Astrocyte (in vitro differentiated cells and primary cell): ENCODE measurements around the gene TOR2A. TPM values are rescaled to one million over a fixed set of nuclear protein-coding genes. Genes with fewer than 3 reads are reported as not detected.
"Not testable (repeated sequence)": the region's sequence is repeated elsewhere in the genome, so short reads cannot be mapped to it uniquely, and the experiment has no call there.

Source experiments
- DNase-seq: peaks from one replicate; pipeline ENCODE4 v3.0.0-alpha.2; 2010; ENCODE audit warnings: low read depth
- FAIRE-seq: peaks from 2 replicates; lab custom pipeline; 2011; peaks lifted over from hg19 to GRCh38; lab: Jason Lieb, UNC
- H2AFZ ChIP-seq: 2 replicates; pipeline ENCODE4 v1.6.0; 2012; ENCODE audit warnings: low read depth, low read length, inconsistent platforms
- H3K27ac ChIP-seq: 2 replicates; pipeline ENCODE4 v1.5.1; 2011; ENCODE audit warnings: low read depth, low read length, inconsistent platforms
- H3K27me3 ChIP-seq: 2 replicates; pipeline ENCODE4 v1.6.0; 2011; ENCODE audit warnings: low read length, inconsistent platforms; ENCODE audit not compliant: insufficient read depth
- H3K36me3 ChIP-seq: 2 replicates; pipeline ENCODE4 v1.5.1; 2011; ENCODE audit warnings: low read length, inconsistent platforms; ENCODE audit not compliant: insufficient read depth
- H3K4me1 ChIP-seq: 2 replicates; pipeline ENCODE4 v1.5.1; 2011; ENCODE audit warnings: low read length, inconsistent platforms; ENCODE audit not compliant: insufficient read depth
- H3K4me2 ChIP-seq: 2 replicates; pipeline ENCODE4 v1.6.0; 2012; ENCODE audit warnings: low read length, inconsistent platforms
- H3K4me3 ChIP-seq: 2 replicates; pipeline ENCODE4 v1.5.1; 2011; ENCODE audit warnings: low read depth, mild to moderate bottlenecking, low read length, inconsistent platforms; ENCODE audit not compliant: insufficient read depth
- H3K79me2 ChIP-seq: 2 replicates; pipeline ENCODE4 v1.6.0; 2012; ENCODE audit warnings: mild to moderate bottlenecking, low read length, inconsistent platforms; ENCODE audit not compliant: insufficient read depth
- H3K9ac ChIP-seq: 2 replicates; pipeline ENCODE4 v1.6.0; 2012; ENCODE audit warnings: mild to moderate bottlenecking, low read length, inconsistent platforms
- H3K9me3 ChIP-seq: 2 replicates; pipeline ENCODE4 v1.5.1; 2012; ENCODE audit warnings: low read depth, mild to moderate bottlenecking, low read length, inconsistent platforms; ENCODE audit not compliant: insufficient read depth
- H4K20me1 ChIP-seq: 2 replicates; pipeline ENCODE4 v1.6.0; 2012; ENCODE audit warnings: low read length, inconsistent platforms; ENCODE audit not compliant: insufficient read depth
- H3K27ac Mint-ChIP-seq: one replicate; pipeline ENCODE4 v1.8.0; 2021; ENCODE audit warnings: mild to moderate bottlenecking, mixed read lengths; ENCODE audit not compliant: unreplicated experiment
- H3K27me3 Mint-ChIP-seq: one replicate; pipeline ENCODE4 v1.8.0; 2021; ENCODE audit warnings: low read depth, mixed read lengths; ENCODE audit not compliant: unreplicated experiment
- H3K36me3 Mint-ChIP-seq: one replicate; pipeline ENCODE4 v1.8.0; 2021; ENCODE audit warnings: low read depth, mixed read lengths; ENCODE audit not compliant: unreplicated experiment
- H3K4me1 Mint-ChIP-seq: one replicate; pipeline ENCODE4 v1.8.0; 2021; ENCODE audit warnings: low read depth, mixed read lengths; ENCODE audit not compliant: unreplicated experiment
- H3K4me3 Mint-ChIP-seq: one replicate; pipeline ENCODE4 v1.8.0; 2021; ENCODE audit warnings: mild to moderate bottlenecking, moderate library complexity, mixed read lengths; ENCODE audit not compliant: unreplicated experiment
- H3K9me3 Mint-ChIP-seq: one replicate; pipeline ENCODE4 v1.8.0; 2021; ENCODE audit warnings: mild to moderate bottlenecking, mixed read lengths; ENCODE audit not compliant: unreplicated experiment
- EZH2 ChIP-seq: IDR thresholded peaks from 2 replicates; pipeline ENCODE4 v1.6.1; 2012; ENCODE audit warnings: mild to moderate bottlenecking, low read length, inconsistent platforms; ENCODE audit not compliant: insufficient read depth
- total RNA-seq: library from RNA; stranded (reverse); gene quantifications from 2 replicates; pipeline ENCODE4 v1.2.1, GENCODE V29; 2021
- TF ChIP-seq, protein P1 (sequence below): IDR thresholded peaks from 2 replicates; pipeline ENCODE4 v1.5.1; 2011; ENCODE audit warnings: low read depth, mild to moderate bottlenecking, inconsistent platforms, low read length, moderate library complexity; ENCODE audit not compliant: insufficient read depth

The TOR2A gene
- total RNA-seq, 1 donor from 2014 or later: 7.5 TPM

DNA sequence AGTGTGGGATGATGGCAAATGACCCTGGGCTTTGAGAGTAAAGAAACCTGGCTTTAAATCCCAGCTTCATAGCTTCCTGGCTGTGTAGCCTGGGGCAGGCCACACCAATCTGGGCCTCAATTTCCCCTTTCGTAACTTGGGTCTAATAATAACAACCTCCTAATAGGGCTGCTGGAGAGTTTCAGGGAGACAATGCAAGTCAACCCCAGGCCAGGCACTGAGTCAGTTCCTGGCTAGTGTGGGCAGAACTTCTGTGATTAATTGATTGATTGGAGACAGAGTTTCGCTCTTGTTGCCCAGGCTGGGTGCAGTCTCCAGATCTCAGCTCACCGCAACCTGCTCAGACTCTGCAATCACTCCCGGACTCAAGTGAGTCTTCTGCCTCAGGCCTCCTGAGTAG lies 46.7 kb upstream of the TOR2A start:
- peaks cover 2% of the 10 kb centered on the region for H3K36me3 Mint-ChIP-seq
- Histone ChIP-seq H3K79me2 (peaks cover 10% of the 10 kb centered on the region), H3K9ac (no peak overlapping the region), H3K4me1 (no peaks in the 10 kb centered on the region), H3K4me2 (no peak overlapping the region), H3K4me3 (no peak overlapping the region), H3K9me3 (no peaks in the 10 kb centered on the region), H3K27me3 (no peaks in the 10 kb centered on the region), H2AFZ (no peak overlapping the region), H3K27ac (no peak overlapping the region), H4K20me1 (peaks cover 6% of the 10 kb centered on the region), H3K36me3 (no peaks in the 10 kb centered on the region)
- DNase-seq (no peak), FAIRE-seq (no peak)
- H3K27me3 Mint-ChIP-seq: peaks cover 3% of the 10 kb centered on the region
- TF ChIP-seq, protein P1, sequence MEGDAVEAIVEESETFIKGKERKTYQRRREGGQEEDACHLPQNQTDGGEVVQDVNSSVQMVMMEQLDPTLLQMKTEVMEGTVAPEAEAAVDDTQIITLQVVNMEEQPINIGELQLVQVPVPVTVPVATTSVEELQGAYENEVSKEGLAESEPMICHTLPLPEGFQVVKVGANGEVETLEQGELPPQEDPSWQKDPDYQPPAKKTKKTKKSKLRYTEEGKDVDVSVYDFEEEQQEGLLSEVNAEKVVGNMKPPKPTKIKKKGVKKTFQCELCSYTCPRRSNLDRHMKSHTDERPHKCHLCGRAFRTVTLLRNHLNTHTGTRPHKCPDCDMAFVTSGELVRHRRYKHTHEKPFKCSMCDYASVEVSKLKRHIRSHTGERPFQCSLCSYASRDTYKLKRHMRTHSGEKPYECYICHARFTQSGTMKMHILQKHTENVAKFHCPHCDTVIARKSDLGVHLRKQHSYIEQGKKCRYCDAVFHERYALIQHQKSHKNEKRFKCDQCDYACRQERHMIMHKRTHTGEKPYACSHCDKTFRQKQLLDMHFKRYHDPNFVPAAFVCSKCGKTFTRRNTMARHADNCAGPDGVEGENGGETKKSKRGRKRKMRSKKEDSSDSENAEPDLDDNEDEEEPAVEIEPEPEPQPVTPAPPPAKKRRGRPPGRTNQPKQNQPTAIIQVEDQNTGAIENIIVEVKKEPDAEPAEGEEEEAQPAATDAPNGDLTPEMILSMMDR: no peak
- TF ChIP-seq EZH2: no peak
- no peaks in the 10 kb centered on the region for H3K4me1 Mint-ChIP-seq
- no peaks in the 10 kb centered on the region for H3K9me3 Mint-ChIP-seq
- H3K27ac Mint-ChIP-seq: no peak overlapping the region
- no peak overlapping the region for H3K4me3 Mint-ChIP-seq

DNA sequence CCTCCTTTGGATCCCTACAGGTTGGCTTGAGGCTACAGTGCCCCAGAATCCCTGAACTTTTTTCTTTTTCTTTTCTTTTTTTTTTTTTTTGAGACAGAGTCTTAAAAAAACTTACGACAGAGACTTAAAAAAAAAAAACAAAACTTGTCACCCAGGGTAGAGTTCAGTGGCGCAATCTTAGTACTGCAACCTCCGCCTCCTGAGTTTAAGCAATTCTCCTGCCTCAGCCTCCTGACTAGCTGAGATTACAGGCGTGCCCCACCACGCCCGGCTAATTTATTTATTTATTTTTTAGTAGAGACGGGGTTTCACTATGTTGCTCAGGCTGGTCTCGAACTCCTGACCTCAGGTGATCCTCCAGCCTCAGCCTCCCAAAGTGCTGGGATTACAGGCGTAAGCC lies 45.8 kb upstream of the TOR2A start:
- H3K4me1 Mint-ChIP-seq, DNase-seq, H3K27me3 Mint-ChIP-seq, H3K9me3 ChIP-seq, H3K4me2 ChIP-seq, H3K9ac ChIP-seq, H3K4me1 ChIP-seq, H2AFZ ChIP-seq, H3K27ac ChIP-seq, H4K20me1 ChIP-seq, H3K27me3 ChIP-seq, H3K36me3 ChIP-seq, FAIRE-seq, H3K27ac Mint-ChIP-seq, H3K36me3 Mint-ChIP-seq, H3K4me3 Mint-ChIP-seq, H3K9me3 Mint-ChIP-seq, H3K79me2 ChIP-seq, H3K4me3 ChIP-seq: not testable (repeated sequence)

GRCh38 chr9:127780126-127780885 lies 45.2 kb upstream of the TOR2A start:
- TF ChIP-seq, protein P1: no peak
- TF ChIP-seq EZH2: no peak
- Histone ChIP-seq H3K27me3 (no peaks in the 10 kb centered on the region), H3K9ac (no peak overlapping the region), H3K79me2 (no peaks in the 10 kb centered on the region), H3K36me3 (no peaks in the 10 kb centered on the region), H3K4me3 (no peak overlapping the region), H3K9me3 (no peaks in the 10 kb centered on the region), H3K4me2 (no peak overlapping the region), H4K20me1 (no peaks in the 10 kb centered on the region), H3K27ac (no peak overlapping the region), H2AFZ (no peak overlapping the region), H3K4me1 (no peaks in the 10 kb centered on the region)
- no peak overlapping the region for H3K4me3 Mint-ChIP-seq
- H3K27me3 Mint-ChIP-seq: peaks cover 3% of the 10 kb centered on the region
- FAIRE-seq (no peak), DNase-seq (no peak)
- H3K27ac Mint-ChIP-seq: no peak overlapping the region
- no peaks in the 10 kb centered on the region for H3K36me3 Mint-ChIP-seq
- no peaks in the 10 kb centered on the region for H3K9me3 Mint-ChIP-seq
- no peaks in the 10 kb centered on the region for H3K4me1 Mint-ChIP-seq
